ENCODE measurements around the gene GRIFIN. TPM values are rescaled to one million over a fixed set of nuclear protein-coding genes. Genes with fewer than 3 reads are reported as not detected.

GRIFIN gene
- total RNA-seq, 1 donor from 2014 or later, result not detected

GRCh38 chr7:2513702-2514101 lies 37.5 kb upstream of the GRIFIN start:
- Histone ChIP-seq H3K27me3 (ENCODE audit: control insufficient read depth in 3 of 3, insufficient read depth in 3 of 3, low read length in 3 of 3) (peaks cover 8 to 28% (median 23%) of the 10 kb centered on the region in 3 donors), H3K9me3 (ENCODE audit: control insufficient read depth in 3 of 3, low read length in 3 of 3) (no peaks in the 10 kb centered on the region), H3K27ac (ENCODE audit: low read depth, low read length) (no peak overlapping the region), H3K4me3 (ENCODE audit: low read length in 3 of 3) (no peak overlapping the region), H3K9ac (ENCODE audit: low read depth in 1 of 3, low read length in 3 of 3) (no peak overlapping the region), H3K36me3 (ENCODE audit: control insufficient read depth in 3 of 3, insufficient read depth in 3 of 3, low read length in 3 of 3) (no peaks in the 10 kb centered on the region), H3K4me1 (ENCODE audit: control insufficient read depth in 3 of 3, insufficient read depth in 3 of 3, low read length in 3 of 3) (peaks cover 24 to 40% (median 34%) of the 10 kb centered on the region in 3 donors)

DNA sequence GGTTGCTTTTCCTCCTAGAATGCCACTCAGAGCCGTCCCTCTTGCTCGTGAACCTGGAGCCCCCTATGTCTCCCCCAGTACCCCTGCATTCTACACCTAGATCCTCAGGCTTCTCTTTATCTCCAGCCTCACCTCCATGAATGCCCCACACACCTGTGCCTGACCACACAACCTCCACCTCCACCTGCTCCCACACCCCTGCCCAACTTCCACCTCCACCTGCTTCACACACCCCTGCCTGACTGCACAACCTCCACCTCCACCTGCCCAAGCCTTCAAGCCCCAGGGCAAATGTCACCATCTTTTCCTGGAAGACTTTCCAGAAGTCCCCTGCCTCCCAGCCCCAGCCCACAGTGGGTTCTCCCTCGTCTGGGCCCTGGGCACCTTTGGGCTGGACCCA lies 36.5 kb upstream of the GRIFIN start:
- Histone ChIP-seq H3K27ac (ENCODE audit: low read depth, low read length) (no peak overlapping the region), H3K36me3 (ENCODE audit: control insufficient read depth in 3 of 3, insufficient read depth in 3 of 3, low read length in 3 of 3) (no peaks in the 10 kb centered on the region), H3K9me3 (ENCODE audit: control insufficient read depth in 3 of 3, low read length in 3 of 3) (no peaks in the 10 kb centered on the region), H3K4me1 (ENCODE audit: control insufficient read depth in 3 of 3, insufficient read depth in 3 of 3, low read length in 3 of 3) (peaks cover 30 to 50% (median 44%) of the 10 kb centered on the region in 3 donors), H3K4me3 (ENCODE audit: low read length in 3 of 3) (no peak overlapping the region), H3K27me3 (ENCODE audit: control insufficient read depth in 3 of 3, insufficient read depth in 3 of 3, low read length in 3 of 3) (peaks cover 8 to 32% (median 23%) of the 10 kb centered on the region in 3 donors), H3K9ac (ENCODE audit: low read depth in 1 of 3, low read length in 3 of 3) (no peak overlapping the region)

- H3K27ac ChIP-seq (ENCODE audit: low read depth, low read length), result no peak overlapping the region
- H3K4me1 ChIP-seq (ENCODE audit: control insufficient read depth in 3 of 3, insufficient read depth in 3 of 3, low read length in 3 of 3), result peaks cover 31 to 49% (median 48%) of the 10 kb centered on the region in 3 donors
- no peak overlapping the region for H3K9ac ChIP-seq (ENCODE audit: low read depth in 1 of 3, low read length in 3 of 3)
- no peaks in the 10 kb centered on the region for H3K9me3 ChIP-seq (ENCODE audit: control insufficient read depth in 3 of 3, low read length in 3 of 3)
- no peak overlapping the region for H3K4me3 ChIP-seq (ENCODE audit: low read length in 3 of 3)
- H3K36me3 ChIP-seq (ENCODE audit: control insufficient read depth in 3 of 3, insufficient read depth in 3 of 3, low read length in 3 of 3), result no peaks in the 10 kb centered on the region
- H3K27me3 ChIP-seq (ENCODE audit: control insufficient read depth in 3 of 3, insufficient read depth in 3 of 3, low read length in 3 of 3), result peaks cover 8 to 34% (median 23%) of the 10 kb centered on the region in 3 donors
Measured at GRCh38 chr7:2512179-2512661, 36.0 kb upstream of the GRIFIN start.

- Histone ChIP-seq H3K27me3 (ENCODE audit: control insufficient read depth in 3 of 3, insufficient read depth in 3 of 3, low read length in 3 of 3) (peaks cover 8 to 34% (median 23%) of the 10 kb centered on the region in 3 donors), H3K27ac (ENCODE audit: low read depth, low read length) (peak overlapping the region; percentile 7), H3K4me1 (ENCODE audit: control insufficient read depth in 3 of 3, insufficient read depth in 3 of 3, low read length in 3 of 3) (peaks cover 31 to 49% (median 47%) of the 10 kb centered on the region in 3 donors), H3K9ac (ENCODE audit: low read depth in 1 of 3, low read length in 3 of 3) (no peak overlapping the region), H3K4me3 (ENCODE audit: low read length in 3 of 3) (no peak overlapping the region), H3K36me3 (ENCODE audit: control insufficient read depth in 3 of 3, insufficient read depth in 3 of 3, low read length in 3 of 3) (no peaks in the 10 kb centered on the region), H3K9me3 (ENCODE audit: control insufficient read depth in 3 of 3, low read length in 3 of 3) (no peaks in the 10 kb centered on the region)
Measured at GRCh38 chr7:2511769-2512168, 35.6 kb upstream of the GRIFIN start.

DNA sequence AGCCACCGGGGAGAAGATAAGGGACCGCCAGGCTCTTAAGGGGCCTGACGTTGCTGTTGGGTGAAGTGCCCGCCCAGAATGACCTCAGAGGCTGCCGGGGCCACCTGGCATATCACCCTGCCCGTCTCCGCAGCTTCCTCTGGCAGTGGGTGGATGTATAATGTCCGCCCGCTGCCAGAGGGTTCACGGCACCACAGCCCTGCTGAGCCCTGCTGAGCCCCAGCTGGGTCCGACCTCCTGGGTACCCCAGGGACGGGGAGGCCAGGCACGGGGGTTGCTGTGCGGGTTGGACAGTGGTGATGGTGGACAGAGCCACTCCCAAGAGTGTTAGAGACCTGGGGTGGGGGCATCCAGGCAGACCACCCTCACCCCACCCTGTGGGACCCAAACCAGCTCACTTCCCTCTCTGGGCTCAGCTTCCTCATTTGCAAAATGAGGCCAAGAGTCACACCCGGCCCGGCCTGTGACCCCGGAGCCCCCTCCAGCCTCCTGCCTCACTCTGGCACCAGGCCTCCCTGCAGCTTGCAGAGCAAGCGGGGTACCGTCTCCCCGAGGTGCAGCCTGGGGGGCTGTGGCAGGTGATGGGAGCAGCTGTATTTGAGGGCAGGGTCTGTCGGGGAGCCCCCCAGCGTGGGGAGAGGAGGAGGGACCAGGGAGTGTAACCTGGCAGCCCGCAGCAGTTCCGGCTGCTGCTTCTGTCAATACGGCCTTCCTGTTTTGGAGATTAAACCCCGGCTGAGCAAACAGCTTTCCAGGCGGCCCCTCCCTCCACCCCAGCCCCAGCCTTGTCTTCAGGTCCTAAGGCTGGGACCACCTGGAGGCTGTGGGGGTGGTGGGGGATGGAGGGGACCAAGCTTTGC lies 34.9 kb upstream of the GRIFIN start:
- H3K36me3 ChIP-seq (ENCODE audit: control insufficient read depth in 3 of 3, insufficient read depth in 3 of 3, low read length in 3 of 3), result no peaks in the 10 kb centered on the region

DNA sequence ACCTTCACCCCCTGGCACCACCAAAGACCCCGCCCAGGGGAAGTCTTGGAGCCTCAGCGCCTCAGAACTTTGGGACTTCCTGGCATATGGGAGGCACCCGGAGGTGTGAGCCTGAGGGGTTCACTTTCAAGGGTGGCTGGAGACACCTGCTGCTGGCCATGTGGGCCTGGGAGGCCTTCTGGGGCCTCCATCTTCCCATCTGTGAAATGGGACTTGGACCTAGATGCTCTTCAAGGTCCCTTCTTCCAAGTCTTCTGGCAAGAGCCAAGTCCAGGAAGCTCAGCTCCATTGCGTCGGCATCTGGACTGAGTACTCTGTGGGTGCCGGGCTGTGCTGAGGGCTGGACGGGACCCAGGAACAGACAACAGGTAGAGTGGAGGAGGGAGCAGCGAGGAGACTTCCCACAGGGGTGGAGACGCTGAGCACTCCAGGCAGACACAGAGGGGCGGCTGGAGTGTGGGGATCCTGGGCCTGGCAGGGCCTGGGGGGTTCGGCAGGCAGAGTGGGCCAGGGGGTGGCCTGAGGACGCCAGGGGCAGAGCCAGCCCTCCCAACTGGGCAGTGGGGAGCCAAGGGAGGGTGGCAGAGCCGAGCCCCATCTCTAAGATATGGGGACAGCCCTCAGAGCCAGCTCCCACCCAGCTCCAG lies 34.1 kb upstream of the GRIFIN start:
- Histone ChIP-seq H3K4me3 (ENCODE audit: low read length in 3 of 3) (no peak overlapping the region), H3K36me3 (ENCODE audit: control insufficient read depth in 3 of 3, insufficient read depth in 3 of 3, low read length in 3 of 3) (no peaks in the 10 kb centered on the region), H3K27me3 (ENCODE audit: control insufficient read depth in 3 of 3, insufficient read depth in 3 of 3, low read length in 3 of 3) (peaks cover 8 to 36% (median 23%) of the 10 kb centered on the region in 3 donors), H3K4me1 (ENCODE audit: control insufficient read depth in 3 of 3, insufficient read depth in 3 of 3, low read length in 3 of 3) (peaks cover 31 to 49% (median 47%) of the 10 kb centered on the region in 3 donors), H3K9me3 (ENCODE audit: control insufficient read depth in 3 of 3, low read length in 3 of 3) (no peaks in the 10 kb centered on the region), H3K9ac (ENCODE audit: low read depth in 1 of 3, low read length in 3 of 3) (peak overlapping the region in 1 of 3 donors; percentile 8), H3K27ac (ENCODE audit: low read depth, low read length) (no peak overlapping the region)

More for the DNA sequence above, 34.9 kb upstream of the GRIFIN start:
- H3K9me3 ChIP-seq (ENCODE audit: control insufficient read depth in 3 of 3, low read length in 3 of 3), result no peaks in the 10 kb centered on the region
- peak overlapping the region; percentile 7 for H3K27ac ChIP-seq (ENCODE audit: low read depth, low read length)
- peaks cover 8 to 36% (median 23%) of the 10 kb centered on the region in 3 donors for H3K27me3 ChIP-seq (ENCODE audit: control insufficient read depth in 3 of 3, insufficient read depth in 3 of 3, low read length in 3 of 3)
- no peak overlapping the region for H3K4me3 ChIP-seq (ENCODE audit: low read length in 3 of 3)
- no peak overlapping the region for H3K9ac ChIP-seq (ENCODE audit: low read depth in 1 of 3, low read length in 3 of 3)
- H3K4me1 ChIP-seq (ENCODE audit: control insufficient read depth in 3 of 3, insufficient read depth in 3 of 3, low read length in 3 of 3), result peaks cover 31 to 49% (median 47%) of the 10 kb centered on the region in 3 donors

- Histone ChIP-seq H3K9ac (ENCODE audit: low read depth in 1 of 3, low read length in 3 of 3) (peak overlapping the region in 1 of 3 donors; percentile 66), H3K36me3 (ENCODE audit: control insufficient read depth in 3 of 3, insufficient read depth in 3 of 3, low read length in 3 of 3) (no peaks in the 10 kb centered on the region), H3K27ac (ENCODE audit: low read depth, low read length) (no peak overlapping the region), H3K4me1 (ENCODE audit: control insufficient read depth in 3 of 3, insufficient read depth in 3 of 3, low read length in 3 of 3) (peaks cover 31 to 49% (median 47%) of the 10 kb centered on the region in 3 donors), H3K27me3 (ENCODE audit: control insufficient read depth in 3 of 3, insufficient read depth in 3 of 3, low read length in 3 of 3) (peaks cover 8 to 36% (median 23%) of the 10 kb centered on the region in 3 donors), H3K9me3 (ENCODE audit: control insufficient read depth in 3 of 3, low read length in 3 of 3) (no peaks in the 10 kb centered on the region), H3K4me3 (ENCODE audit: low read length in 3 of 3) (no peak overlapping the region)
Measured at GRCh38 chr7:2509298-2509906, 33.2 kb upstream of the GRIFIN start.

- no peaks in the 10 kb centered on the region for H3K9me3 ChIP-seq (ENCODE audit: control insufficient read depth in 3 of 3, low read length in 3 of 3)
- no peak overlapping the region for H3K27ac ChIP-seq (ENCODE audit: low read depth, low read length)
- H3K4me1 ChIP-seq (ENCODE audit: control insufficient read depth in 3 of 3, insufficient read depth in 3 of 3, low read length in 3 of 3), result peaks cover 31 to 49% (median 47%) of the 10 kb centered on the region in 3 donors
- peak overlapping the region in 2 of 3 donors; percentile 23 to 66 for H3K9ac ChIP-seq (ENCODE audit: low read depth in 1 of 3, low read length in 3 of 3)
- H3K36me3 ChIP-seq (ENCODE audit: control insufficient read depth in 3 of 3, insufficient read depth in 3 of 3, low read length in 3 of 3), result no peaks in the 10 kb centered on the region
- H3K27me3 ChIP-seq (ENCODE audit: control insufficient read depth in 3 of 3, insufficient read depth in 3 of 3, low read length in 3 of 3), result peaks cover 5 to 39% (median 19%) of the 10 kb centered on the region in 3 donors
- peak overlapping the region; percentile 26 to 67 (median 46) for H3K4me3 ChIP-seq (ENCODE audit: low read length in 3 of 3)
Measured at GRCh38 chr7:2508327-2509215, 32.4 kb upstream of the GRIFIN start.

- H3K9ac ChIP-seq (ENCODE audit: low read depth in 1 of 3, low read length in 3 of 3), result peak overlapping the region in 2 of 3 donors; percentile 23 to 66
Measured at GRCh38 chr7:2507917-2508306, 31.7 kb upstream of the GRIFIN start.

More at GRCh38 chr7:2507917-2508306, 31.7 kb upstream of the GRIFIN start:
- Histone ChIP-seq H3K4me1 (ENCODE audit: control insufficient read depth in 3 of 3, insufficient read depth in 3 of 3, low read length in 3 of 3) (peaks cover 34 to 52% (median 51%) of the 10 kb centered on the region in 3 donors), H3K4me3 (ENCODE audit: low read length in 3 of 3) (peak overlapping the region; percentile 26 to 67 (median 46)), H3K27ac (ENCODE audit: low read depth, low read length) (no peak overlapping the region), H3K36me3 (ENCODE audit: control insufficient read depth in 3 of 3, insufficient read depth in 3 of 3, low read length in 3 of 3) (no peaks in the 10 kb centered on the region), H3K9me3 (ENCODE audit: control insufficient read depth in 3 of 3, low read length in 3 of 3) (no peaks in the 10 kb centered on the region), H3K27me3 (ENCODE audit: control insufficient read depth in 3 of 3, insufficient read depth in 3 of 3, low read length in 3 of 3) (peaks cover 4 to 38% (median 13%) of the 10 kb centered on the region in 3 donors)

Measured in skeletal muscle tissue (tissue), 4 donors.